Thyroid gland (tissue), 4 donors: Measurements from ENCODE around the gene ABCC11. TPM values are rescaled to one million over a fixed set of nuclear protein-coding genes. Genes with fewer than 3 reads are reported as not detected.
A peak's percentile ranks its signal among the peaks of the same experiment; 100 is the strongest.

ENCODE experiments used
- DNase-seq, 2 donors: peaks; one replicate each; pipeline ENCODE4 v3.0.0-alpha.2; 2019
- H3K27ac ChIP-seq, 3 donors: fragments of 200-600 bp; sonication (generic); 1 replicate in 2 of 3; 2 replicates in 1 of 3; pipeline ENCODE4 v1.5.1; 2016 to 2019; ENCODE audit warnings: mild to moderate bottlenecking in 1 of 3, moderate library complexity in 1 of 3
- H3K27me3 ChIP-seq: fragments of 200-600 bp; sonication (generic); one replicate; pipeline ENCODE4 v1.5.1; 2019
- H3K36me3 ChIP-seq, 2 donors: fragments of 200-600 bp; sonication (generic); one replicate each; pipeline ENCODE4 v1.5.1; 2016 to 2019
- H3K4me1 ChIP-seq, 2 donors: fragments of 200-600 bp; sonication (generic); one replicate each; pipeline ENCODE4 v1.5.1; 2017 to 2019
- H3K4me3 ChIP-seq, 3 donors: fragments of 200-600 bp; sonication (generic); replicated peaks in 1 of 3; 1 replicate in 2 of 3; 2 replicates in 1 of 3; pipeline ENCODE4 v1.5.1; 2016; ENCODE audit warnings: mild to moderate bottlenecking in 1 of 3
- H3K9me3 ChIP-seq: fragments of 200-600 bp; sonication (generic); one replicate; pipeline ENCODE4 v1.5.1; 2017
- POLR2A ChIP-seq, 2 donors: fragments of 450-650 bp; IDR thresholded peaks; one replicate each; pipeline ENCODE4 v1.6.1; 2017; ENCODE audit warnings: antibody characterized with exemption in 2 of 2, mild to moderate bottlenecking in 2 of 2, moderate library complexity in 1 of 2
- WGBS, 2 donors: methylation state at CpG; one replicate each; pipeline ENCODE4 v1.1.5; 2017; 5-methylcytosine and 5-hydroxymethylcytosine counted together
- intact Hi-C: fragments of 100-400 bp; cut with DNase I; formaldehyde crosslinking; loops from one replicate; pipeline ENCODE4 v1.15.1; 2023
- total RNA-seq, 4 donors: library from RNA; depleted of rRNA; stranded (reverse); fragments of >200 nt; gene quantifications; one replicate each; pipeline ENCODE4 v1.2.3, GENCODE V29; 2016
- TF ChIP-seq, protein P1 (sequence below), 6 experiments: fragments of 200-600 bp in 3 of 6; fragments of 450-650 bp in 3 of 6; sonication (generic) in 3 of 6; IDR thresholded peaks; one replicate each; pipeline ENCODE4 v1.5.1; 2016 to 2019; ENCODE audit warnings: antibody characterized with exemption in 6 of 6, mild to moderate bottlenecking in 2 of 6, inconsistent platforms in 1 of 6, moderate library complexity in 1 of 6

The ABCC11 gene
- total RNA-seq, 4 donors from 2014 or later = 0.27 TPM; not detected in 3

DNA sequence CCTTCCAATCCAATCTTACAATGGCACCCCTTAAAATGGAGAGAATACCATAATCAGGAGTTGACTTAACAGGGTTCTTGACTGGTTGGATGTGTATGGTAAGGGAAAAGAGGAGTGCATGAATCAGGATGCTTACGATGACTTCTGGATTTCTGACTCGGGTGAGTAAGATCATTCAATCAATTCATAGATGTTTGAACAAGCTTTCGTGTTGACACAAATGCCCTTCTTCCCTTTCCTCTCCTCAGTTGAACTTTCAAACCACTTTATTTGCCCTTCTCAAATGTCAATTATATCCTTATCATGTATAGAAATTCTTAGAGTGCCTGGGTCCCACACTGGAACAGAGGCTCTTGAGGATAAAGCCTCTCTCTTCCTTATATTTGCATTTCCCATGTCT, 117.4 kb downstream of the ABCC11 start:
- 91 to 95% methylated on average over 3 of the region's 3 CpGs for WGBS, 2 donors
- no peak overlapping the region for H3K4me3 ChIP-seq
- H3K27ac ChIP-seq = no peak overlapping the region
- H3K27me3 ChIP-seq = no peaks in the 10 kb centered on the region
- DNase-seq = no peak
- intact Hi-C loops = no loop called here
- TF ChIP-seq, protein P1, sequence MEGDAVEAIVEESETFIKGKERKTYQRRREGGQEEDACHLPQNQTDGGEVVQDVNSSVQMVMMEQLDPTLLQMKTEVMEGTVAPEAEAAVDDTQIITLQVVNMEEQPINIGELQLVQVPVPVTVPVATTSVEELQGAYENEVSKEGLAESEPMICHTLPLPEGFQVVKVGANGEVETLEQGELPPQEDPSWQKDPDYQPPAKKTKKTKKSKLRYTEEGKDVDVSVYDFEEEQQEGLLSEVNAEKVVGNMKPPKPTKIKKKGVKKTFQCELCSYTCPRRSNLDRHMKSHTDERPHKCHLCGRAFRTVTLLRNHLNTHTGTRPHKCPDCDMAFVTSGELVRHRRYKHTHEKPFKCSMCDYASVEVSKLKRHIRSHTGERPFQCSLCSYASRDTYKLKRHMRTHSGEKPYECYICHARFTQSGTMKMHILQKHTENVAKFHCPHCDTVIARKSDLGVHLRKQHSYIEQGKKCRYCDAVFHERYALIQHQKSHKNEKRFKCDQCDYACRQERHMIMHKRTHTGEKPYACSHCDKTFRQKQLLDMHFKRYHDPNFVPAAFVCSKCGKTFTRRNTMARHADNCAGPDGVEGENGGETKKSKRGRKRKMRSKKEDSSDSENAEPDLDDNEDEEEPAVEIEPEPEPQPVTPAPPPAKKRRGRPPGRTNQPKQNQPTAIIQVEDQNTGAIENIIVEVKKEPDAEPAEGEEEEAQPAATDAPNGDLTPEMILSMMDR (IDR thresholded peaks at IDR 0.05) = no peak
- no peak for TF ChIP-seq POLR2A (IDR thresholded peaks at IDR 0.05)
- peaks cover 32 to 43% of the 10 kb centered on the region in 2 donors for H3K4me1 ChIP-seq
- no peaks in the 10 kb centered on the region for H3K9me3 ChIP-seq
- no peaks in the 10 kb centered on the region for H3K36me3 ChIP-seq

DNA sequence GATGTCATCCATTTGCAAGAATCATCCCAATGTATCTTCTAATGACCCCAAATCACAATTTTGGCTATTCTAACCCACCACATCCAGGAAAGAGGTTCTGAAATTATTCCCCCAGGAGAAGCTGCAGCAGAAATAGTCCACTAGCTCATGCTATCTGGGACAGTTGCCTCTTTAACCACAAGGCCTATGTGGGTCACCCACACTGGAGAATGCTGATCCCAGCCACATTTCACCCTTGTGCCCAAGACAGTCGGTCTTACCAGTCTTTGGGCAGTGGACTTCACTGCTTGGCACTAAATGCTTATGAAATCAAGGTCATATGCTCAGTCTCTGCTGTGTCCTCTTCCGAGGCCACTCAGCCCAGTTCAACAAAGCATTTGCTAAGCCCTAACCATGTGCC, 118.6 kb downstream of the ABCC11 start:
- no peaks in the 10 kb centered on the region for H3K27me3 ChIP-seq
- 96 to 97% methylated on average over 2 of the region's 2 CpGs for WGBS, 2 donors
- H3K9me3 ChIP-seq = no peaks in the 10 kb centered on the region
- intact Hi-C loops = no loop called here
- H3K27ac ChIP-seq = no peak overlapping the region
- no peak overlapping the region for H3K4me3 ChIP-seq
- H3K36me3 ChIP-seq = no peaks in the 10 kb centered on the region
- TF ChIP-seq POLR2A (IDR thresholded peaks at IDR 0.05) = no peak
- TF ChIP-seq, protein P1 (IDR thresholded peaks at IDR 0.05) = no peak
- DNase-seq = no peak
- peaks cover 32 to 39% of the 10 kb centered on the region in 2 donors for H3K4me1 ChIP-seq

DNA sequence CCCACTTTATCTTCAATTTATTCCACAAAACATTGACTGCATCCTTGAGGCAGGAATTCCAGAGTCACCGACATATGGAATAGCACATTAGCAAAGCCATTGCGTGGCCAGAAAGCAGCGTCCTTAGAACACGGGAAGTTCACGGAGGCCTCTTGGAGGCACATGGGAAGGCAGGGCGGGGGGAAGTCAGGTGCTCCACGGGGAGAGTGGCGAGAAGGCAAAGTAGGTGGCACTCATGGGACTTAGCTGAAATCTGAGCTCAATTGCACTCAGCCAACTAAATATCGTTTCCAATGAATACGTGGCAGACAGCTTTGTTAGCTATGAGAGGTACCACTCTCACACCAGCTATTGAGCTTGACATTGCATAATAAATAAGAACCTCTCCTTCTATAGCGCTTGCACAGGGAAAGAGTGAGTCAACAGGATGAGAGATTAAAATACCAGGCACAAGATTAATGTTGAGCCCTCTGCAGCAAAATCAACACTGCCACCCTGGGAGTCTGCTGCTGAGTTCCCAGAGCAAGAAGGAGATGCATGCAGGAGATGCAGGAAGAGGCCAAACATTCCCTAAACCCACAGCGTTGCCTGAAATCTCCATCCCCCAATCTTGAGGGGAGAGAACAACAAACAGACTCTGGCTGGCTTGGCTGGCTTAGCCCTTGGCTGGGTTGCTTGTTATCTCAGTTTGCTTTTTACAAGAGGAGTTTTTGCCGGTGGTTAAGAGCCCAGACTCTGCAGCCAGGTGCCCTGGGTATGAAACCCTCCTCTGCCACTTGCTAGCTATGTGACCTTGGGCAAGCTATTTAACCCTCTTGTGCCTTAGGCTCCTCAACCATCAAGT, 120.3 kb downstream of the ABCC11 start:
- peak overlapping the region; percentile 50 to 72 (median 66) for H3K27ac ChIP-seq
- H3K4me1 ChIP-seq = peaks cover 17 to 24% of the 10 kb centered on the region in 2 donors
- H3K4me3 ChIP-seq = no peak overlapping the region
- DNase-seq = peak; percentile 78 to 80
- H3K27me3 ChIP-seq = no peaks in the 10 kb centered on the region
- H3K9me3 ChIP-seq = no peaks in the 10 kb centered on the region
- intact Hi-C loops = no loop called here
- TF ChIP-seq, protein P1 (IDR thresholded peaks at IDR 0.05) = no peak
- TF ChIP-seq POLR2A (IDR thresholded peaks at IDR 0.05) = no peak
- H3K36me3 ChIP-seq = no peaks in the 10 kb centered on the region
- 29 to 30% methylated on average over 13 of the region's 13 CpGs for WGBS, 2 donors

DNA sequence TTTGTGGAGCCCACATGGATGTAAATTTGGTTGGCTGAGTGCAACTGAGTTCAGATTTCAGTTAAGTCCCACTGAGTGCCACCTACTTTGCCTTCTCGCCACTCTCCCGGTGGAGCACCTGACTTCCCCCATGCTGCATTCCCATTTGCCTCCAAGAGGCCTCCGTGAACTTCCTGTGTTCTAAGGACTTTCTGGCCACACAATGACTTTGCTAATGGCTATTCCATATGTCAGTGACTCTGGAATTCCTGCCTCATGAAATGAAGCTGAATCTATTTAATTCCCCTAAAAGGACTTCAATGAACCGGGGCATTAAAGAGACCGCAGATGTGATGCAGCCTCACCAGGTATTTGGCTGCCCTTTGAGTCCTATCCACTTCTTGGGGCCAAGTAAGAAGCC, 121.5 kb downstream of the ABCC11 start:
- intact Hi-C loops = no loop called here
- Histone ChIP-seq H3K9me3 (no peaks in the 10 kb centered on the region), H3K36me3 (no peaks in the 10 kb centered on the region), H3K4me3 (no peak overlapping the region), H3K27ac (peak overlapping the region in 1 of 3 donors; percentile 72), H3K27me3 (no peaks in the 10 kb centered on the region), H3K4me1 (peaks cover 11 to 16% of the 10 kb centered on the region in 2 donors)
- DNase-seq = no peak
- WGBS, 2 donors = 88% methylated on average over 5 of the region's 5 CpGs
- TF ChIP-seq, protein P1 (IDR thresholded peaks at IDR 0.05) = no peak
- TF ChIP-seq POLR2A (IDR thresholded peaks at IDR 0.05) = no peak

DNA sequence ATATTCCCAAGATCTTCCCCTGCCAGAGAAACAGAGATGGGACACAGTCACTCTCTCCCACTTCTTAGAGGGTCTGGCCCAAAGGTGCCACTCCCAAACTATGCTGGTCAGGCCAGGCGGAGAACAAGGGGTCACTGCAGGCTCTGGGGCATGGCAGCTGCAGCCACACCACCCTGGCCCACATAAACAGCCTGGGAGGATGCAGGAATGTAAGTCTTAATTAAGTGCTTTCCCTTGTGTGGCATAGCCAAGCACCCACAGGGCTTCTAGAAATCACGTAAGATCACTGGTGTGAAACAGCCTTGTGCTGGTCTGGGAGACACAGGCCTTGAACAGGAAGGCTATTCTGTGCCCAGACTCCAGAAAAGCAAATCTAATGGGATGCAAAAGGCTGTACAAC, 123.1 kb downstream of the ABCC11 start:
- no peak for DNase-seq
- no peak overlapping the region for H3K27ac ChIP-seq
- TF ChIP-seq, protein P1 (IDR thresholded peaks at IDR 0.05) = no peak
- no peak for TF ChIP-seq POLR2A (IDR thresholded peaks at IDR 0.05)
- WGBS, 2 donors = 81 to 100% methylated on average over 2 of the region's 2 CpGs
- H3K4me3 ChIP-seq = no peak overlapping the region
- H3K36me3 ChIP-seq = no peaks in the 10 kb centered on the region
- no peaks in the 10 kb centered on the region for H3K27me3 ChIP-seq
- intact Hi-C loops = no loop called here
- H3K9me3 ChIP-seq = no peaks in the 10 kb centered on the region
- peaks cover 11 to 16% of the 10 kb centered on the region in 2 donors for H3K4me1 ChIP-seq
